MM.1S (cell line): ENCODE data around the gene KMT5C.

Experiments used
- CTCF ChIP-seq: fragments of 300-600 bp; sonication (generic); IDR thresholded peaks from 2 replicates; pipeline ENCODE4 v1.5.1; 2016; ENCODE audit warnings: antibody characterized with exemption, low read length, mixed read lengths
- EZH2 ChIP-seq: fragments of 300-600 bp; sonication (generic); optimal IDR thresholded peaks from 2 replicates; pipeline ENCODE3; 2017; ENCODE audit warnings: low read depth, mild to moderate bottlenecking, antibody characterized with exemption, low read length, mixed read lengths

GRCh38 chr19:55339105-55339888 is at the start of gene KMT5C:
- TF ChIP-seq CTCF: peak; percentile 16; the same call in 1 of the 2 replicates
- TF ChIP-seq EZH2: no peak
